Measurements from ENCODE around the gene HES3.

Gene HES3

DNA sequence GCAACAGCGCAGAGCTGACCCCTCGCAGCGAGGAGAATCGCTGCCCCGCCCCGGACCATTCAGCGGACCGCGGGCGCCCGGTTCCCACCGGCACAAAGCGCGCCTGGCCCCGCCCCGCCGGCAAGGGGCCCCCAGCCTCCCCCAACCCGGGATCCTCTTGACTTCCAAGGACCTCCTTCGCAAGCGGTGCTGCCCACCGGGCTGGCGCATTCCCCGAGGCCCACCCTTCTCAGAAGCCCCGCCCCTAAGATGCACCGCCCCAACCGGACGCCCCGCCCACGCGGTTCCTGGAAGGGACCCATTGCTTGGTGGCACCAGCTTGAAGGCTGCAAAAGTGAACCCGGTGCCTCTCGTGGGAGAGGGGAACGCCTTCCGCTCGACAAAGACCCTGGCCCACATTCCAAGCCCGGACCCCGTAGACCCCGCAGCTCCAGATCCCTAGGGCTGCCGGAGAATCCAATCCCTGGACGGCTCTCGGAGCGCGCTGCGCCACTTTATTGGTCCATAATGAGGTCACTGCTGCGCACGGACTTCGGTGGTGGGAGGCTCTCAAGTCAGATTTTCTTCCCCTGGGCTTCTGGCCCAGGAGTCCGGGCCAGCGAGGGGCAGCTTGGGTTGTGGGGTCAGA lies 2.0 kb downstream of the HES3 start:
- no peak overlapping the region for H3K27ac ChIP-seq
- TF ChIP-seq Cebpa-rat (IDR thresholded peaks at IDR 0.05): no peak
- no peak overlapping the region for H3K4me3 ChIP-seq
- H3K9me3 ChIP-seq (replicated peaks in 1 of 11): no peaks in the 10 kb centered on the region
- H3K9ac ChIP-seq: no peak overlapping the region
- peaks cover 42 to 91% (median 75%) of the 10 kb centered on the region in 10 experiments for H3K4me1 ChIP-seq
- H3K27me3 ChIP-seq: peaks cover 79 to 98% (median 89%) of the 10 kb centered on the region in 11 experiments
- no peaks in the 10 kb centered on the region for H3K36me3 ChIP-seq
- H3K4me2 ChIP-seq: peak overlapping the region; percentile 55 to 94 (median 76)
- peaks cover 0 to 91% (median 61%) of the 10 kb centered on the region in 11 experiments; a peak in 19 of 22 replicates for H4K20me1 ChIP-seq

DNA sequence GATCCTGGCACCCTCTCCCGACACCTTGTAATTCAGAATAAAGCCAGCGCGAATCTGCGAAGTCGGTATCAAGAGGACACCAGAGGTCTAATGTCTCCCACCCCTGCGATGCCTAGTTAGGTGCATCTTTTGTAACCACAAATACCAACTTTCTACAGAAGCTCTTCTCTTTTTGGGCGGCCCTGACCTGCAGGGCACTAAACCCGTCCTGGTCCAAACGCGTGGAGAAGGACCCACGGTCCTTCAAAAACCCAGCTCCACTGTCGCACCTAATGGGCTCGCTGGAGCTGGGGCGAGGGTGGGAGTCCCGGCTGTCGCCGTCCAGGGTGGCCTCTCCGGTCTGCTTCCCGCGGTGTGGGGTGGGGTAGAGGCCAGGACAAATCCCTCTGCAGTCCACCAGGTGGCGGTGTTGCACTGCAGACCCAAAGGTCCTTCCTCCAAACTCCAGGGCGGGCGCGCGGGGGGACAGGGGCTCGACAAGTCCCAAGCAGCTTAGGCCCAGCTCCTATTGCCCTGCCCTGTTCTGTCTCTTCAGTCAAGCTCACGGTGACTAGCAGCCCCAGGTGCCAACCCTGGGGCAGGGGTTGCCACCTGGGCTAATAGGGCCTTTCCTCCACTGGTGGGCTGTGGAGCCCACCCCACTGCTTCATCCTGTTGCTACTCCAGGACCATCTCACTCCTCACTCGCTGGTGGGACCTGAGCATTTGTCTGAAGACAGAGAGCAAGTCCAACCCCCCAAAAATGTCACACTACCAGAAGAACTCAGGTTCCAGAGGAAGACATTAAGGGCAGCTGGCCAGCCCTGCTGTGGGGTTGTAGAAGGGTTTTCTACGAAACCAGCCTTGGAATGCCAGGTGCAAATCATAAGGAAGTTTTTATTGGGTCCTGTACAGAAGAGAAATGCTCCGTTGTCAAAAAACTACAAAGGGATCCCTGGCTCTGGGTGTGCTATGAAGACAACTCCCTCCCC lies 2.8 kb downstream of the HES3 start:
- Histone ChIP-seq H4K20me1 (peaks cover 0 to 92% (median 67%) of the 10 kb centered on the region in 11 experiments; a peak in 19 of 22 replicates), H3K27me3 (peaks cover 79 to 98% (median 89%) of the 10 kb centered on the region in 11 experiments), H3K36me3 (peaks cover 0 to 2% (median 0%) of the 10 kb centered on the region in 11 experiments; a peak in 1 of 22 replicates), H3K4me3 (no peak overlapping the region), H3K4me1 (peaks cover 34 to 83% (median 67%) of the 10 kb centered on the region in 10 experiments), H3K9me3 (replicated peaks in 1 of 11) (no peaks in the 10 kb centered on the region), H3K4me2 (peak overlapping the region; percentile 55 to 94 (median 76)), H3K27ac (no peak overlapping the region), H3K9ac (no peak overlapping the region)
- no peak for TF ChIP-seq Cebpa-rat (IDR thresholded peaks at IDR 0.05)

DNA sequence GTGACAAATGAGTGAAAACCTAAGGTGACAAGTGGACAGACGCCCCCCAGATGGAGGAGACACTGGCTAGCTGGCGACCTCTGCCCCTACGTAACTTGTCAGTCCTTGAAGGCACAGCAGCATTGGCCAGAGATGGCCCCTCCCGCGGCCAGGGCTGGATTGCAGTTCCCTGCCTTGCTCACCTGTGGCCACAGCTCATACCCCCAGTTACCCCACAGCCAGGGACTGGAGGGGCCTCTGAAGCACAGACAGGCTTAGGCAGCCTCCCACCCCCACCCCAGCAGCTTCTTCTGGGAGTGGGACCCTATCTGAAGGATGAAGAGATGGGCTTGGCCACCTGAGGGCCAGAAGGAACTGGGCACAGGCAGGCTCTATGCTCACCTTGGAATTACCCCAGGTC lies 3.7 kb downstream of the HES3 start:
- Histone ChIP-seq H3K27me3 (peaks cover 79 to 93% (median 85%) of the 10 kb centered on the region in 11 experiments), H4K20me1 (peaks cover 0 to 94% (median 76%) of the 10 kb centered on the region in 11 experiments; a peak in 19 of 22 replicates), H3K27ac (no peak overlapping the region)

DNA sequence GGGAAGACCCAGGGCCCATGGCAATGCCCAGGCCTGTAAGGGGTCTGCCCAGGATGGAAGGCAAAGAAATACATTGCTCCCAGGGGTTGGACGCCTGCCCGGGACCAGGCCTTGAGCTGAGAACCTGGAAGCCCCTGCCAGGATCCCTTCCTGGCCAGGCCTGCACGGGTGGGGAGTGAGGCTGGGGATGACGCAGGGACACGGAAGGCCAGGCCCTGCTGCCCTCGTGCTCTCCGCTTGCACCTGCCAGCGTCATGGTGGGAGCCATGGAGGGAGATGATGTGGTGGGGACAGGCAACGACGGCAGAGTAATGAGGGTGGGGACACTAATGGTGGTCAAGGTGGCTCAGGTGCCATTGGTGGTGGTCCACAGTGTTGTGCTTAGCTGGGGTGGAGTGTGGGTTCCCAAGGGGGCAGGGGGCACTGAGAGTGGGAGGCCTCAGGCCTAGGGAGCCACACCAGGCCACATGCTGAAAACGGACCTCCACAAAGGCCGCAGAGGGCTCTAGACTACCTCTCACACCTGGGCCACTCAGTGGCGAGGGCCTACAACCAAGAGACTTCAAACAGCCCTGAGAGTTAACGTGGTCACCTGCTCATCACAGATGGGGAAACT lies 4.3 kb downstream of the HES3 start:
- Histone ChIP-seq H3K9me3 (replicated peaks in 1 of 11) (no peaks in the 10 kb centered on the region), H3K4me2 (peak overlapping the region; percentile 74 to 97 (median 94); a peak in 20 of 22 replicates), H3K4me3 (no peak overlapping the region), H3K4me1 (peaks cover 28 to 69% (median 54%) of the 10 kb centered on the region in 10 experiments), H3K27me3 (peaks cover 73 to 89% (median 79%) of the 10 kb centered on the region in 11 experiments), H3K9ac (no peak overlapping the region), H4K20me1 (peaks cover 0 to 95% (median 76%) of the 10 kb centered on the region in 11 experiments; a peak in 19 of 22 replicates), H3K27ac (no peak overlapping the region), H3K36me3 (peaks cover 0 to 12% (median under 1%) of the 10 kb centered on the region in 11 experiments; a peak in 5 of 22 replicates)
- no peak for TF ChIP-seq Cebpa-rat (IDR thresholded peaks at IDR 0.05)

More for the DNA sequence above, 3.7 kb downstream of the HES3 start:
- Histone ChIP-seq H3K4me2 (peak overlapping the region in 2 of 11 experiments; percentile 94; a peak in 3 of 22 replicates), H3K36me3 (peaks cover 0 to 6% (median 0%) of the 10 kb centered on the region in 11 experiments; a peak in 1 of 22 replicates), H3K4me3 (no peak overlapping the region), H3K4me1 (peaks cover 28 to 75% (median 60%) of the 10 kb centered on the region in 10 experiments), H3K9ac (no peak overlapping the region), H3K9me3 (replicated peaks in 1 of 11) (no peaks in the 10 kb centered on the region)
- TF ChIP-seq Cebpa-rat (IDR thresholded peaks at IDR 0.05): no peak

DNA sequence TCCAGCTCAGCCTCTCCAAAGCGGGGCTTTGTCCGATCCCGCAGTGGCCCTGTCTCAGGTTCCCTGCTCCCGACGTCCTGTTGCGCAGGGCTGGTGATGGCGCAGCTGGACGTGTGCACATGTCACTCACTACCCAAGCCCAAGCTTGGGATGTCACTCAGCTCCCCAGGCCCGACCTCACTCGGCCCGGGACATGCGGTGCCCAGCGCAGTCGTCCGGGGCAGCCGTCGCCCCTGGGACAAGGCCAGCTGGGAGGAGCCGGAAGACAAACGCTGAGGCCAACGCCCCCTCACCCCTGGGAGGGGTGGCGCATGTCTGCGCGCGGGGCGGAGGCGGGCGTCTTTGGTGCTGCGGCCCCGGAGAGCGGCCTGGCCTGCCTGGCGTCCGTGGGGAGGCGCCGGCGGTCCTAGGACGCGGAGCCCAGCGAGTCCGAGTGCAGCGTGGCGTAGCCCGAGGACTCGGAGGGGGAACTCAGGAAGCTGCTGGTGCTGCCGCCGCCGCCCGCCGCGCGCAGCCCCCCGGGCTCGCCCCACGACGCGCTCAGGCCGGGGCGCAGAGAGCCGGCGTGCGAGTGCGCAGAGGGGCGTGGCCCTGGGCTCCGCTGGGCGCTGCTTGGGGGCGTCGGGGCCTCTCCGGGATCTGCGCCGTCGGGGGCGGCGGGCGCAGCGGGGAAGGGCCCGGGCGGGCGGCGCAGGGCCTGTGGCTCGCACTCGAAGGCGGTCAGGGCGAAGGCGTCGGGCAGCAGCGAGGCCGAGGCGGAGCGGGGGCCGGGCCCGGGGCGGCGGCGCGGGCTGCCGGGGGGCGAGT lies 5.2 kb downstream of the HES3 start:
- peaks cover 0 to 95% (median 83%) of the 10 kb centered on the region in 11 experiments; a peak in 19 of 22 replicates for H4K20me1 ChIP-seq
- H3K4me1 ChIP-seq: peaks cover 28 to 60% (median 46%) of the 10 kb centered on the region in 10 experiments
- H3K4me2 ChIP-seq: peak overlapping the region; percentile 74 to 97 (median 94)
- peak overlapping the region in 1 of 11 experiments; percentile 19; a peak in 1 of 22 replicates for H3K27ac ChIP-seq
- peak overlapping the region; percentile 27 to 64 (median 49) for H3K4me3 ChIP-seq
- H3K27me3 ChIP-seq: peaks cover 64 to 80% (median 70%) of the 10 kb centered on the region in 11 experiments
- H3K9ac ChIP-seq: peak overlapping the region; percentile 3 to 65 (median 32); a peak in 13 of 22 replicates
- no peak for TF ChIP-seq Cebpa-rat (IDR thresholded peaks at IDR 0.05)
- no peaks in the 10 kb centered on the region for H3K9me3 ChIP-seq (replicated peaks in 1 of 11)
- peaks cover 0 to 20% (median 9%) of the 10 kb centered on the region in 11 experiments; a peak in 13 of 22 replicates for H3K36me3 ChIP-seq

DNA sequence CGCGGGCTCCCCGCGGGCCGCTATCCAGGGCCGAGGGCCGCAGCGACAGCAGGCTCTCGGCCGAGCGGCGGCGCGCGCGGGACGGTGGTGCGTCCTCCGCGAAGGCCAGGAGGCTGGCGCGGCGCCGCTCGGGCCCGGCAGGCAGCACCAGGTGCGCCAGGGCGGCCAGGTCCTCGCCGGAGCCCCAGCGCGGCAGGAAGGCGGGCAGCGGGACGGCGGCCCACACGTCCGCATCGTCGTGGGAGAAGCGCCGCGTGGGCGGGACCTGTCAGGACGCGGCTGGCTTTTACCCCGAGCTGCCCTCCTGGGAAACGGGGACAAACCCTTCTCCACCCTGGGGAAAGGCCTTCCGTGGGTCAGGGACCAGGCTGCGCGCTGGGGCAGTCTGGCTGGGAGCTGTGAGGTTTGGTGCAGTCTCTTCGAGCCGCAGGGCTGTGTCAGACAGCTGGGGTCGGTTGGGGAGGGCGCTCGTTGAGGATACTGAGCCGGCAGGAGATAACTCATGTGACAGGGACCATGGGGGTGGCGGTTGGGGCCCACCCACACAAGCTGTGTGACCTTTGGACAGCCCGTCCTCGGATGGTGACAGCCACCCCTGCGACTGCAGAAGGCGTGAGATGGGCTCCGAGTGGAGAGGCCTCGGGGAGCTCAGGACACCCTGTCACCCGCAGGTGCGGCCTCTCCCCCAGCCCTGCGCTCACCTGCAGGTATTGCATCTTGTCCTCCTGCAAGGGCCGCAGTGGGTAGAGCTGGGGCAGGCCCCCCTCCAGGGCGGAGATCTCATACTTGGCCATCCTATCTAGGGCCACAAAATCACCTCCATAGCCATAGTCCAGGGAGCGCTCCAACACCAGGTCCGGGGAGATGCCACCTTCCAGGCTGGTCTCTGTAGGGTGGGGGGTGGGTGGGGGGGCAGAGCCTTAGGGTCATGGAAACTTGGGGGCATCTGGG lies 6.0 kb downstream of the HES3 start:
- H3K9me3 ChIP-seq (replicated peaks in 1 of 11): no peaks in the 10 kb centered on the region
- peaks cover 0 to 97% (median 92%) of the 10 kb centered on the region in 11 experiments; a peak in 19 of 22 replicates for H4K20me1 ChIP-seq
- TF ChIP-seq Cebpa-rat (IDR thresholded peaks at IDR 0.05): no peak
- peak overlapping the region; percentile 27 to 64 (median 49); a peak in 19 of 20 replicates for H3K4me3 ChIP-seq
- peaks cover 58 to 73% (median 63%) of the 10 kb centered on the region in 11 experiments for H3K27me3 ChIP-seq
- peak overlapping the region; percentile 74 to 97 (median 94) for H3K4me2 ChIP-seq
- peaks cover 0 to 29% (median 16%) of the 10 kb centered on the region in 11 experiments; a peak in 13 of 22 replicates for H3K36me3 ChIP-seq
- peak overlapping the region in 7 of 11 experiments; percentile 18 to 65 (median 44); a peak in 10 of 22 replicates for H3K9ac ChIP-seq
- peaks cover 28 to 54% (median 39%) of the 10 kb centered on the region in 10 experiments for H3K4me1 ChIP-seq
- H3K27ac ChIP-seq: peak overlapping the region in 1 of 11 experiments; percentile 19; a peak in 1 of 22 replicates

DNA sequence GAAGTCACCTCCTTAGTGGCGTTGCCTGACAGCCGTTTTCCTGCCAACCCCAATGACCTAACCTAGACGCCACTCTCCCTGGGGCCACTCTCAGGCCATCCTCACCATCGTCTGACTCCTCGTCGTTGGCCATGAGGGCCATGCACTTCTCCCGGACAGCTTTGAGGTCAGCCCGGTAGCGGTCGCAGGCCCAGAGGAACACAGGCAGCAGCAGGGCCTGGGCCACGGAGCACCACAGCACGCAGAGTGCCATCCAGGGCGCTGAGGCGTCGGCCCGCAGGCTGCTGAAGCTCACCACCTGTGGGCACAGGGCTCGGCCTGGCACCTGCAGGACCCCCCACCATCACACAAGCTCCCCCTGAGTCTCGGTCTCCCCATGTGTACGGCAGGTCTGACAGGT lies 7.3 kb downstream of the HES3 start:
- Histone ChIP-seq H3K27me3 (peaks cover 47 to 61% (median 51%) of the 10 kb centered on the region in 11 experiments), H3K36me3 (peaks cover 0 to 29% (median 16%) of the 10 kb centered on the region in 11 experiments; a peak in 13 of 22 replicates), H3K4me1 (peaks cover 20 to 42% (median 29%) of the 10 kb centered on the region in 10 experiments), H3K4me3 (no peak overlapping the region), H4K20me1 (peaks cover 0 to 98% (median 88%) of the 10 kb centered on the region in 11 experiments; a peak in 19 of 22 replicates), H3K9me3 (replicated peaks in 1 of 11) (no peaks in the 10 kb centered on the region), H3K4me2 (no peak overlapping the region), H3K27ac (no peak overlapping the region), H3K9ac (no peak overlapping the region)
- TF ChIP-seq Cebpa-rat (IDR thresholded peaks at IDR 0.05): no peak
